GM21786 (cell line): Measurements from ENCODE around the gene CPLANE2.
"Not testable (repeated sequence)": the region's sequence is repeated elsewhere in the genome, so short reads cannot be mapped to it uniquely, and the experiment has no call there.

Experiments
- ATAC-seq: cut with Tn5 transposase; IDR thresholded peaks from one replicate; pipeline ENCODE4 v1.9.1; 2021; ENCODE audit not compliant: unreplicated experiment

CPLANE2 gene

DNA sequence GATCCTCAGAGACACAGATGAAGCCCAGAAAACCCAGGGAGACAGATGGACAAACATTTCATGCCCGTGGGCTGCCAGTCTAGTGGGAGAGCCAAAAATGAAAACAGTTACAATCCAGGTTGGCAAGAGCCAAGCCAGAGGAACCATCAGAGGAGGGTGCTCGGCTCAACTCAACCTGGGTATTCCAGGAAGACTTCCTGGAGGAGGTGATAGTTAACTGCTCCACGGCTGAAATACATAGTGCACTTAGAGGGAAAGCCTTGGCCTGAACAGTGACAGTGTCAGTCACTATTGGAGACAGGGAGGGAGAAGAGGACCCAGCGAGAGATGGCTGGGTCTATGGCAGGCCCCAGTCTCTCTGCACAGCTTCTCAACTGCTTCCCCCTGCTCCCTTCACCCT, 26.4 kb downstream of the CPLANE2 start:
- ATAC-seq, result no peak

DNA sequence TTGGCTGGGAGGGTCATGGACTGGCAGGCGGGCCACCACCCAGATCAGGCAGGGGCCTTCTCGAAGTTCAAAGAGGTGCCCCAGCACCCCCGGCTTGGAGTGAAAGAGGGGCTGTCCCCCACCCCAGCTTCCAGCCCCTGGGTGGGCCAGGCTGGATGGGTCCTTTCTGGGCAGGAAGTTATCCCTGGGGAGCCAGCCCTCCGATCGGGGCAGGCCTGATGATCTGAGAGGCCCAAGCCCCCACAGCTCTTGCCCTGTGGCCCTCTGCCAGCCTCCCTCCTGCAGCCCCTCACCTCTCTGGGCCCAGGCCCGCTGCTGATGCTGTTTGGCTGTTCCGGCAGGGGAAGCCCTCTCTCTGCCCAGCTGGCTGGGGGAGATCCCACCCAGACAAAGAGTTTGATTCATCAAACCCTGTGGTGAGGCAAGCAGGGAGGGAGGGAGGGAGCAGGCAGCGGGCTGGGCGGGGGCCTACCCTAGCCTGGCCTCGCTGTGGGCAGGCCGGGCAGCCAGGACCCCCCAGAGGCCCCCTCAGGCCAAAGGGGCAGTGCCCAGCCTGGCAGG, 27.1 kb downstream of the CPLANE2 start:
- no peak for ATAC-seq

DNA sequence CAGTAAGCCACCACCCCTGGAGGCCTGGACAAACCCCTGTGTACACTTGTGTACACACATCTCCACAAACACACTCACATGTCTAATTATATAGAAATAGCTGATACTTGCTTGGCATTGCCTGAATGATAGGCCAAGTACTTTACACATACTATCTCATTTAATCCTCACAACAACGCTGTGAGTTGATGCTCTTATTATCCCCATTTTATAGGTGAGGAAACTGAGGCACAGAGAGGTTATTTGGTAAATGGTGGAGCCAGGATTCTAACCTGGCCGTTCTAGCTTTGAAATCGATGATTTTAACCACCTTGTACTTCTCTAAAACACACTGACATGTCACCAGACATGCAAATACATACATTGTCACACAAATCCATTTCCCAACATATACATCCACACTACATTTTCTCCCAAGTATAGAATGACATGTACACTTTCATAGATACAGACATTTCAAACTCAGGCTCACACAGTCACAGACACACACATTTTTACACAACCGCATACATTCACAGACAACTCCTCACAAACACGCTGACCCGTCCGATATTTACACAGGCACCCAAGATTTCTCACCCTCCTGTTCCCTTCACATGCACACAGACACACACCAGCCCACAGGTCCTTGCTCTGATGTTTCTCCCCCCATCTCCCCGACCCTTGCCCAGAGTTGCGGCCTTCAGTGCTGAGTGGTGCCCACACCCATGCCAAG, 27.7 kb downstream of the CPLANE2 start:
- ATAC-seq, result no peak

DNA sequence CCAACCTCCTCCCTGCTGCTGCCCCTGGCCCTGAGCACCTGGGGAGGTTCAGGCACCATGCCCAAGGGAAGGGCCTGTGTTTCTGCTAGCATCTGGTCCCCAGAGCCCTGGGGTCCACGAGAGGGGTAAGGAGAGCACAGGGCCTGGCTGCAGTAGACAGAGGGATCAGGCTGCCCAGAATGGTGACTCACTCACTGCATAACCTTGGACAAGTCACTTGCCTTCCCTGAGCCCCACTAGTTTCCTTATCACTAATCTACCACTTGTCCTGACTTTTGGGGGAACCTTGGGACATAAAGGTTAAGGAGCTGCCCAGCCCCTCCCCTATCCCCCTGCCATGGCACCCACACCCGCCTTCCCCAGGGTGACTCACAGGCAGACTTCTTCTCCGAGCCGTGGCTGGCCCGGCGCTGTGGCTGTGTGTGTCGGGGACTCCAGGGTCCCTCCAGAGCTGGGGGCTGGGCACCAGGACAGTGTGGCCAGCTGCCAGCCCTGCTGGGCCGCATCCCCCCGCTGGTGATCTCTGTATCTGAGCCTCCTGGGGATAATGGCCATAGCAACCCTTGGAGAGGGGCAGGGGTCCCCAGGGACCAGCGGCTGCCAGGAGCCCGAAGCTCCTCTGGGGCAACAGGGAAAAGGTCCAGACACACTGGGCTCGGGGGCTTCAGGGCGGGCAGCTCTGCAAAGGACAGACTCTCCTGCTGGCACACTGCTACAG, 28.6 kb downstream of the CPLANE2 start:
- no peak for ATAC-seq

DNA sequence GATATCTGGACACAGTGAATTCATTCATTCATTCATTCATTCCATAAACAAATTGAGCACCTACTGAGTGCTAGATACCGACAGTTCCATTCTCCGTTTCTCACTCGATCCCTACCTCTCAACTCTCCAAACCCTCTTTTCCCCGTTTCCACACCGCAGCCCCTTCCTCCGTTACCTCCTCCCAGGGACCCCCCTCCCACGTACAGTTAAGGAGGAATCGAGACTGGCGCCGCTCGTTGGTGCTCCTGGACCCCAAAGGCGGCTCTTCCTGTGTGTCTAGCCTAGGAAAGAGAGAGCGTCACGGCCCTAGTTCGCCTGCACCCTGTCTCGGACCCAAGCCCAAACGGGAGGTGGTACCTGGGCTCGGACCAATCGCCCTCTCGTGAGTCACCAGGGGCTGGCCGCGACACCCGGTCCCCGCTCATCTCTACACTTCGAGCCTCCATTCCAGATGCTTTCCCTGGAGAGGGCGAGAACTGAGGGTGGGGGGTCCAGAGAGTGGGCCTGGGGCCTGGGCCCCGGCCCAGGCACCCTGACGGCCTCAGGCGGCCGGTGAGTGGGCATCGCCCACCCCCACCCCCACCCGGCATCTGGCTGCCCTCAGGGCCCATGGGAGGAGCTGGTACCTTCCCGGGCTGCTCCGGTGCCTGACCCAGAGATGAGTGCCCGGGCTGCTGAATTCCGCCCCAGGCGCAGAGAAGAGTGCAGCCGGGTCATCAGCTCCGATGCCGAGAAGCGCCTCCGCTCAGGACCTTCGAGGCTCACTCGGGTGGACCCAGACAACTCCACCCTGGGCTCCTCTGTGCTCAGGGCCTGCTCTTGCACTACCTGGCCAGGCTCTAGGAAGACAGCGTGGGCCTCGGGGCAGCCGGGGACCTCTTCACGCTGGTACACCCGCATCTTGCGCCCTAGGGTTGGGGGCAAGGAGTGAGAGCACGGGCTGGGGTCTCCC, 29.4 kb downstream of the CPLANE2 start:
- no peak for ATAC-seq

DNA sequence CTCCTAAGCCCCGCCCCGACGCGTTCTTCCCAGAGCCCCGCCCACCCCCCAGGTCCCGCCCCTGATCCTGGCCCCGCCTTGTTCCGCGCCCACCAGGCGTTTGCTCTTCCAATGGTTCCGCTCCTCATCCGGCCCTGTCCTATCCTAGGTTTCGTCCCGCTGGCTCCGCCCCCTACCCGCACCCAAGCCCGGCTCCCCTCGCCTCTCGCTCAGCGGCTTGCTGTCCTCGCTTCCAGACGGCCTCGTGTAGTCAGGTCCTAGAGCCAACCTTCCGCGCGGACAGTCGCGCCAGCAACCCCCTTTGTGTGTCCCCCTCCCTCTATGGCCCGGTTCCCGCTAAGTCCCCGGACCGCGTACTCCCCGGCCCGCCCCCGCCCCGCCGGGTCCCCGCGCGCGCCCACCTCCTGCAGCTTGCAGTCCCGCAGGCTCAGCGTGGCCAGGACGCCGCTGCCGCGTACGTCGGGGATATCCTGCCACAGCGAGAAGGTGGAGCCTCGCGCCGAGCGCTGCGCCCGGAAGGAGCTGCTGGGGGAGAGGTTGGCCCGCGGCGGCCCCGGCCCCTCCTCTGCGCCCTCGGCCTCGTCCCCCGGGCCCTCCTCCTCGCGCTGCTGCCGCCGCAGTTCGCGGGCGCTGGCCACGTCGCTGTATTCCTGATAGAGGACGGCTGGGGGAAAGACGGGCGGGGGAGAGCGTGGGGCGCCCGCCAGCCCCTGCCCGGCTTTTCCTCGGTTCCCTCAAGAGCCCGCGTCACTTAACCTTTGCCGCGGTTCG, 30.3 kb downstream of the CPLANE2 start:
- ATAC-seq, result peak; percentile 73

DNA sequence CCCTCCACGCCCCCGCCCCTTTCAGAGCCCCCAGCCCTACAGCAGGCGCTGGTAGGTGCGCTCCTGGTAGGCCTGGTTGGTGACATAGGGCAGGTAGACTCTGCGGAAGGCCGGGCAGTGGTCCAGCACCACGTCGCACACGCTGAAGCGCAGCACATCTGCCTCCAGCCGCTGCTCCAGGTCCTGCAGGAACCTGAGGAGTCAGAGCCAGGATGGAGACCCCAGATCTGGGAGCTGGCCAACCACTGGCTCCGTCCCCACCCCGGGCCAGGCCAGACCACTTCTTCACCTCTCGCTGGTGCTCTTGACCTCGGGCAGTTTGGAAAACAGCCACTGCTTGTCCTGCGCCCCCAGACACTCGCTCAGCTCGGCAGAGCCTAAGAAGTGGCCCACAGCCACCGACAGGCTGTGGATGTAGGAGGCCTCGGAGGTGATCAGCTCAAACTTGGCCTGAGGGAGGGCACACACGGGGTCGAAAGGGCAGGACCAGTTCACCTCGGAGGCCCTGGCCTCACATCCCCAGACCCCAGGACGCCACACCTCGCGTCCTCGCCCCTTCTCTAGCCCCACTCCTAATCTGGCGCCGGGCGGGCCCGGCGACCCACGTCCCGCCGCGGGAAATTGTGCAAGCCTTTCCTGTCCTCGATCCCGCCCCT, 31.0 kb downstream of the CPLANE2 start:
- ATAC-seq, result no peak

DNA sequence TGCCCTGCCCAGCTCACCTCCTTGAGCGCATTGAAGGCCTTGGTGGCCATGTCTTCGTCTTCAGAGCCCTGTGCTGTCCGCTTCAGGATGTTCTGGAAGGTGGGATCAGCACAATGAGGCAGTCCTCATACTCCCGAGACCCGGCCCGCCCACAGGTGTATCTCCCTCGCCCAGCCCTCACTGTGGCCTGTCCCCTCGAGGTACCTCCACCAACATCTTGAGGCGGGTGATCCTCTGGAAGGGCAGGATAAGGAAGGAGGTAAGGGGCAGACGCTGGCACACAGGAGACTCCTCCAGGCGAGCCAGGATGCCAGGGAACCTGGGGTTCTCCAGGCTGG, 31.7 kb downstream of the CPLANE2 start:
- ATAC-seq, result no peak

DNA sequence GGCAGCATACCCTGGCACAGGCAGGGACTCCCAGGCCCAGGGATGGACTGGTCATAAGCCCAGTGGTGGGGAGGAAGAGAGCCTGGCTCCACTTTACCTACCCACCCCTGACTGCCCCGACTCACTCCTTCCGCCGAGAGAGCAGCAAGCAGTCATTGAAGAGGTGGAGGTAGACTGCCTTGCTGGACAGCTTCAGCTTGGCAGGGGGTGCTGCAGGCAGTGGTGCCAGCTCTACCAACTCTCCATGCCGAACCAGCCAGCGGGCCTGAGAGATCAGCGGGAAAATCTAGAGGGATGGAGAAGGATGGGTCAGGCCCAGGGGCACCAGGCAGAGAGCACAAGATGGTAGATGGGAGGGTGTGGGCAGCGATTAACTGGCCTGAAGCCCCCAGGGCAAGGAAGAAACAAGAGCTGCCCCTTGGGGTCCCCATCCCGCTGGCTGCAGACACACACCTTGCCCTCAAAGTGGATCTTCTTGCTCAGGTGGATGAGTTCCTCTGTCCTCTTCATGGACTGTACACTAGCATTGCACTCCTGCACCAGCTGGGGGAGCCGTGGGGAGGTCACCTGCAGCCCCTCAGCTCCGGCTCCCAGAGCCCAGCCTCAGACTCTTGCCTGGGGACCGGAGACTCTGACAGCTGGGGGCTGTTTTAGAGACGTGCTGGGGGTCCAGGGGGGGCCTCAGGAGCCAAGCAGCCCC, 32.2 kb downstream of the CPLANE2 start:
- ATAC-seq, result no peak

DNA sequence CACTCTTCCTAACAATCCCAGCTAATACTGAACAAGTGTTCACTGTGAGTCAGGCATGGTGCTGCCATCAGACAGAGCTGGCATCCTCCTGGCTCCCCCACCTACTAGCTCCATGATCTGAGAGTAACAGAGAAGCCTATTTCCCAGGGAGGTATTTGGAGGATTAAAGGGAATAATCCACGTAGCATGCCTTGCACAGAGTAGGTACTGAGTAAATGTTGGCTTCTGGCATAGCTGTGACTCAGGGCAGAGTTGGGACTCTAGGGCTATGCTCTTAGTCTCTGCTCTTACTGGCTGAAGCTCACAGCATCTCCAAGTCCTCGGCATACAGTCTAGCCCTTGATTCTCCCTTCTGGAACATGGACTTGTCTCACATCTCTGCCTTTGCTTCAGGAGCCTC, 32.8 kb downstream of the CPLANE2 start:
- no peak for ATAC-seq

DNA sequence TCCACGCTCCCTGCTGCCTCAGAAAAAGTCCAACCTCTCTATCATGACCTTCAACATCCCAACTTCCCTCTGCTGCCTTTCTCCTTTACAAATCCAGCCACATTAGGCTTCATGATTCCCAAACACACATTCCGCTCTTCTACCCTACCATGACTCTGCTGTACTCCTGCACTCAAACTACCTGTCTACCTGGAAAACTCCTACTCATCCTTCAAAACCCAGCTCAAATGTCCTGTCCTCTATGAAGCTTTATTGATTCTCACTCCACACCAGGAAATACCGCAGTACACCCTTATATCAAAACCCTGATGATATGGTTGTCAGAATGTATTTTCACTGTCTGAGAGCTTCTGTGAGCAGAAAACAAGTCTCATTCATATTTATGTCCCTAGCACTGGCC, 33.4 kb downstream of the CPLANE2 start:
- ATAC-seq, result no peak

DNA sequence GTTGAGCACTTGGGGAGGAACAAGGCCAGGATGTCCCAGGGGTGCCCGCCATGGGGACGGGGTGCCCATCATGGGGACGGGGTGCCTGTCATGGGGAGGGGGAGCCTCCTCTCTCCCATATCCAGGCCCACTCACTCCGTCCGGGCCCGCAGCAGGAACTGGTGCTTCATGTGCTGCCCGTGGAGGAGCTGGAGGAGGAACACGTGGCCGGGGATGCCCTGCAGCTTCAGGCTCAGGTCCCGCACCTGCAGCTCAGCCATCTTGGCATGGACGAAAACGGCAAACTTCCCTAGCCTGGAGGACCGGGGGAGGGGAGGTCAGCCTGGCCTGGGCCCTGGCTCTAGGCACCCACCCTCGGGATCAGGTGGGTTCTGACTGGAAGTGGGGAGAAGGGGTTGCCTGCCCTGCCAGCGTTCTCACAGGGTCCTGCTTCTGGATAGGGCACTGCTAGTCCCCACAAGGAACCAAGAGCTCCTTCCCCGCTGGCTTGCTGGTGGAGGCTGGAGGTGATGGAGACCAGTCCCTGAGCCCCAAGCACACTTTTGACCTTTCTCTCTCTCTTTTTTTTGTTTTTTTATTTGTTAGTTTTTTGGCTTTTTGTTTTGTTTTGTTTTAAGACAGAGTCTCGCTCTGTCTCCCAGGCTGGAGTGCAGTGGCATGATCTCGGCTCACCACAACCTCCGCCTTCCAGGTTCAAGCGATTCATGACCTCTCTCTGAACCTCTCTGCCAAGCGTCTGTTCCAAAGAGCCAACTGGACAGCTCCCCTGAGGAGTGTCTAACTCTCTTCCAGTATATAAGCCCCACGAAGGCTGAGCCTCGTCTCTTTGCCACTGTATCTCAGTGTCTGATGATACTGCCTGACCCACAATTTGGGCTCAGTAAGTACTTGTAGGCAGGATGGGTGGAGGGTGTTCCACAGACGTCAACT, 34.4 kb downstream of the CPLANE2 start:
- ATAC-seq, result no peak

DNA sequence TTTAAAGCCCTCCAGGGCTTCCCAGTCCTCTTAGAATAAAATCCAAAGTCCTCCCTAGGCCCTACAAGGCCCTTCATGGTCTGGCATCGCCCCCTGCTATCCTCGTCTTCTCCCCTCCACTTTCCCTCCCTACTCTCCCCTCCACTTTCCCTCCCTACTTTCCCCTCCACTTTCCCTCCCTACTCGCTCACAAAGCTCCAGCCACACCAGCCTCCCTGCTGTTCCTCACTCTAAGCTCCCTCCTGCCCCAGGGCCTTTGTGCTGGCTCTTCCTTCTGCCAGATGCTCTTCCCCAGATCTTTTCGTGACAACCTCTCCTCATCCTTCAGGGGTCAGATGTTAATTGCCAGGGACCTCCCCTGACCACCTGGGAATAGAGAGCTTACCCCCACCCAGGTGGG, 37.3 kb downstream of the CPLANE2 start:
- ATAC-seq, result no peak

DNA sequence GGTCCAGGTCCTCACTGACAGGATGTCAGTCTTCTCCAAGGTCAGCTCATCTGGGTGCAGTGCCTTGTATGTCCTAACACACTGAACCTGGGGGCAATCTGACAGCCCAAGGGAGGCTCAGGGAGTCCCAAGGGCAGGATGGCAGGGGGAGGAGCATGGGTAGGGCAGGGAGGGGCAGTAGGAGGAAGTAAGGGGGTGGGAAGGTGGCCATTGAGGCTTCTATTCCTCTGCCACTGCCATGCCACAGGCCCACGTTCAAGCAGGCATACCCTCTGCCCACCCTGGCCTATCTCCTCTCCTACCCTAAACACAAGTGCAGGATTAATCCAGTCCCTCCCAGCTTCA, 37.9 kb downstream of the CPLANE2 start:
- no peak for ATAC-seq

DNA sequence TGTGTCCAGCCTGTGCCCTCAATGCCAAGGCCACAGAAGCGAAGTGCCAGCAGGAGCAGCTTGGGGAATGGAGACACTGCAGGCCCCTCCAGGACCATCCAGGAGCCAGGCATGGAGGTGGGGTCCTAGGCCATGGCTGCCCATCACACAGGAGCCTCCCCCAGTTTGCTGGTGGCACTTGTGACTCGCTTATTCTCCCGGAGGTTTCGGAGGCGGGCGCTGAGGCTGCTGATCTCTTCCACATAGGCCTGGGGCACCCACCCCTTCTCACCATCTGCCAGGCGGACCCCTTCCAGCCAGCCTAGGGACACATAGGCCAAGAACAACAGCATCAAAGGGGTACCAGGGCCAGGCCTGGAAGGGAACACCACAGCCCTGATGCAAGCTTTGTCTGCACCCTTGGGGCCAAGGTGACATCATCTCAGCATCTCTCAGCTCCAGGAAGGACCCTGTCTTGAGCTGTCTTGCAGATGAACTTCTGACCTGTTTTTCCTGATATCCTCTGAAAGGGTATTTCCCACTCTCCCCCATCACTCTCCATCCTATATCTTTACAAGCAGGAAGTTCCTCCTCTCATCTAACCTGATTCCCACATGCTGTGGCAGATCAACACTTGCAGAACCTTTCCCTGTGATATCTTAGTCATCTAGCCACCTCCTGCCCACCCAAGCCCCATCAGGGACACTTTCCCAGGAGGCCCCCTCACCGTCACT, 38.4 kb downstream of the CPLANE2 start:
- ATAC-seq, result no peak

DNA sequence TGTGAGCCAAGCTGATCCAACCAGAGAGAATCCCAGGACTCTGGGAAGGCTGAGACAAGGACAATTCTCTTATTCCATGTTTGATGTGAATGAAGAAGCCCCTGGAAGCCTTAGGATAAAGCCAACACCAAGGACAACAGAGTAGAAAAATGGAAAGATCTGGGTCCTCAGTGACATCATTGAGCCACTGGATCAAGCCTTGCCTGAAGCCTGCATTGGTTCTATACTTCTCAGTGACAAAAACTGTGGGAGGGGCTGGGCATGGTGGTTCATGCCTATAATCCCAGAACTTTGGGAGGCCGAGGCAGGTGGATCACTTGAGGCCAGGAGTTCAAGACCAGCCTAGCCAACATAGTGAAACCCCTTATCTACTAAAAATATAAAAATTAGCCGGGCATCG, 40.1 kb downstream of the CPLANE2 start:
- no peak for ATAC-seq

DNA sequence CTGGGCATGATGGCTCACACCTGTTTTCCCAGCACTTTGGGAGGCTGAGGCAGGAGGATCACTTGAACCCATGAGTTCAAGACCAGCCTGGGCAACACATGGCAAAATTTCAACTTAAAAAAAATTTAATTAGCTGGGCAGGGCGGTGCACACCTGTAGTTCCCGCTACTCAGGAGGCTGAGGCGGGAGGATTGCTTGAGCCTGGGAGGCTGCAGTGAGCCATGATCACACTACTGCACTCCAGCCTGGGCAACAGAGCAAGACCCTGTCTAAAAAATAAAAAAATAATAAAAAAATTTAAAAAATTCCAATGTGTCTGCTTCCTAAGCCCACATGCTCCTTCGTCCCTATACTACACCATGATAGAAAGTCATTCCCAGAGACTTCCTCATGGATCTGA, 40.8 kb downstream of the CPLANE2 start:
- not testable (repeated sequence) for ATAC-seq

DNA sequence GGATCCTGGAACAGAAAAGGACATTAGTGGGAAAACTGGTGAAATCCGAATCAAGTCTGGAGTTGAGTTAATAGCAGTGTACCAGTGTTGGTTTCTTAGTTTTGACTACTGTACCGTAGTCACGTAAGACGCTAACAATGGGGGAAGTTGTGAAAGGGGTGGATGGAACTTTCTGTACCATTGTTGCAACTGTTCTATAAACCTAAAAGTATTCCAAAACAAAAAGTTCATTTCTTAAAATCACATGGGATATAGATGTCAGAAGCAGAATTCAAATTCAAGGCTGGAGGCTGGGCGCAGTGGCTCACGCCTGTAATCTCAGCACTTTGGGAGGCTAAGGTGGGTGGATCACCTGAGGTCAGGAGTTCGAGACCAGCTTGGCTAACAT, 41.5 kb downstream of the CPLANE2 start:
- ATAC-seq, result no peak
